ENCODE measurements around the gene PGBD2. TPM values are rescaled to one million over a fixed set of nuclear protein-coding genes. Genes with fewer than 3 reads are reported as not detected.

Gene PGBD2
- total and polyA plus RNA-seq, 2 of the 13 experiments (the other 11 are each of a cell fraction or from before 2014, with no cell fraction given) = 6.0 to 7.4 TPM

- Histone ChIP-seq H3K9me3 (ENCODE audit: low read length) (no peaks in the 10 kb centered on the region), H2AFZ (ENCODE audit: low read length) (no peak overlapping the region), H4K20me1 (ENCODE audit: insufficient read depth, low read length) (no peaks in the 10 kb centered on the region), H3K79me2 (ENCODE audit: insufficient read depth, low read length) (no peaks in the 10 kb centered on the region), H3K27ac (ENCODE audit: extremely low read length, insufficient read depth, low read length) (peak overlapping the region; percentile 95), H3K27me3 (ENCODE audit: control insufficient read depth in 1 of 2, insufficient read depth in 2 of 2, low read length in 2 of 2) (peaks cover 0 to 1% of the 10 kb centered on the region in 2 experiments; a peak in 2 of 5 replicates), H3K36me3 (replicated peaks in 1 of 2; ENCODE audit: control insufficient read depth in 1 of 2, insufficient read depth in 2 of 2, low read length in 2 of 2) (no peaks in the 10 kb centered on the region), H3K9ac (ENCODE audit: insufficient read depth, low read depth, low read length) (0 out of 2 replicates have a peak overlapping the region, but pooled peaks have one; percentile 89), H3K4me3 (replicated peaks in 1 of 3; ENCODE audit: insufficient read depth in 1 of 3, low read depth in 2 of 3, low read length in 3 of 3) (peak overlapping the region in 2 of 3 experiments; percentile 85 to 87; a peak in 5 of 6 replicates), H3K4me1 (ENCODE audit: insufficient read depth, low read length) (peaks cover 9% of the 10 kb centered on the region), H3K4me2 (ENCODE audit: low read depth, low read length) (peak overlapping the region; percentile 96)
- FAIRE-seq = no peak
- in situ Hi-C loops (cut with HindIII; ENCODE audit: extremely low pct_ligation_motif_present, low pct_unique_long_range_greater_than_20kb) (no loop called here), intact Hi-C loops (cut with micrococcal nuclease; ENCODE audit: unreplicated experiment) (loop anchor here (2.0 kb wide), 1 partner anchor 47 kb away; the partner anchor contains the start of gene SH3BP5L)
- ChIA-PET CTCF (ENCODE audit: low intra/inter-chr PET ratio, low total read pairs) (no interaction called here), POLR2A (interaction anchor here (0.9 to 3.3 kb wide), 4 partner anchors 13 to 46 kb away, joined by 3 to 44 read pairs (median 22); partner anchors contain the start of genes SH3BP5L, ZNF672 and ZNF692)
- DNase-seq (ENCODE audit: low spot score) = no peak
- no TSS peak for BruUV-seq (replicated peaks)
- TF ChIP-seq ZNF770 (CRISPR knock-in tag; IDR thresholded peaks at IDR 0.05) = peak; percentile 79
- TF ChIP-seq PREB (CRISPR knock-in tag; IDR thresholded peaks at IDR 0.05) = no peak
- WGBS (ENCODE audit: low lambda C conversion rate) = 90% methylated on average over 3 of the region's 3 CpGs
- ATAC-seq = no peak
Measured at GRCh38 chr1:248871837-248872401, 34.1 kb upstream of the PGBD2 start.

Data from HepG2 (cell line).